ENCODE results near the gene WWC2.

WWC2 gene

DNA sequence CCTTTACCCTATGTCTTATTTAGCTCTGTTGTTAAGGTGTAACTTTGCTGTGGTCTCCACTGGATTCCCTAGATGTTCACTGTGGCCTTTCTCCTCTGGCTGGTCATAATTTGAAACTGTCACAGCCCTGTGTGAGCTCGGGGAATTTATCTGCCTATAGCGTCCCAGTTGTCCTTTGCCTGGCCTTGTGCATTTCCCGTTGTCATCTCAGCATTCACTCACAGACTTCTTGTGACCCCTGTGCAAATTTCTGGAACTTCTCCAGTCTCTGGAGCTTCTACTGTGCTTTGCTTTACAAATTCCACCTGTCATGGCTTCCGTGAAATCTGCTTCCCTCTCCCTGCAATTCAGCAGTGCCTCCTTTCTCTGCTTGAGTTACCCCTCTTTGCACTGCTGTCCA is 106.7 kb downstream of the WWC2 start:
- Histone ChIP-seq H3K27me3 (ENCODE audit: control insufficient read depth in 5 of 5, insufficient read depth in 4 of 5, low read length in 5 of 5) (no peaks in the 10 kb centered on the region), H3K9me3 (ENCODE audit: control insufficient read depth in 5 of 5, low read length in 5 of 5) (no peaks in the 10 kb centered on the region), H3K27ac (ENCODE audit: low read depth, low read length) (no peak overlapping the region), H3K36me3 (ENCODE audit: control insufficient read depth in 5 of 5, insufficient read depth in 5 of 5, low read length in 5 of 5) (peaks cover 6 to 12% (median 9%) of the 10 kb centered on the region in 5 donors), H3K4me3 (ENCODE audit: low read depth in 1 of 5, low read length in 5 of 5) (no peak overlapping the region), H3K4me1 (ENCODE audit: control insufficient read depth in 5 of 5, insufficient read depth in 5 of 5, low read length in 5 of 5) (peaks cover 0 to 2% (median 0%) of the 10 kb centered on the region in 5 donors), H3K9ac (ENCODE audit: low read length in 5 of 5) (no peak overlapping the region)

DNA sequence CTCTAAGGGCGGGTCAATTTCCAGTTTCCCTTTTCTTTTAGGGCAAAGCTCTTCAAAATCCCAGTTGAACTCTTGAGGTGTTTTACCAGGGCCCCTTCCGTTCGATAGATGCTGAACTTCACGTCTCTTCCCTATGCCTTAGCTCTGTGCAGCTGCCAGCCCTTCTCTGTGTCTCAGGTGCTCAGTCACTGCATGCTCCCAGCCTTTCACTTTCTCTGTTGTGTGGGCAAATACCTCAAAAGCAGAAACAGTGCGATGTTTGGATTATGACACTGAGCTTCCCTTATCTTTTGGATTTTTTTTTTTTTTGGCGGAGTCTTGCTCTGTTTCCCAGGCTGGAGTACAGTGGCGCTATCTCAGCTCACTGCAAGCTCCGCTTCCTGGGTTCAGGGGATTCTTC is 112.5 kb downstream of the WWC2 start:
- Histone ChIP-seq H3K27ac (ENCODE audit: low read depth, low read length) (no peak overlapping the region), H3K9me3 (ENCODE audit: control insufficient read depth in 5 of 5, low read length in 5 of 5) (no peaks in the 10 kb centered on the region), H3K4me1 (ENCODE audit: control insufficient read depth in 5 of 5, insufficient read depth in 5 of 5, low read length in 5 of 5) (no peaks in the 10 kb centered on the region), H3K36me3 (ENCODE audit: control insufficient read depth in 5 of 5, insufficient read depth in 5 of 5, low read length in 5 of 5) (peaks cover 7 to 13% (median 9%) of the 10 kb centered on the region in 5 donors), H3K9ac (ENCODE audit: low read length in 5 of 5) (no peak overlapping the region), H3K4me3 (ENCODE audit: low read depth in 1 of 5, low read length in 5 of 5) (no peak overlapping the region), H3K27me3 (ENCODE audit: control insufficient read depth in 5 of 5, insufficient read depth in 4 of 5, low read length in 5 of 5) (no peaks in the 10 kb centered on the region)

DNA sequence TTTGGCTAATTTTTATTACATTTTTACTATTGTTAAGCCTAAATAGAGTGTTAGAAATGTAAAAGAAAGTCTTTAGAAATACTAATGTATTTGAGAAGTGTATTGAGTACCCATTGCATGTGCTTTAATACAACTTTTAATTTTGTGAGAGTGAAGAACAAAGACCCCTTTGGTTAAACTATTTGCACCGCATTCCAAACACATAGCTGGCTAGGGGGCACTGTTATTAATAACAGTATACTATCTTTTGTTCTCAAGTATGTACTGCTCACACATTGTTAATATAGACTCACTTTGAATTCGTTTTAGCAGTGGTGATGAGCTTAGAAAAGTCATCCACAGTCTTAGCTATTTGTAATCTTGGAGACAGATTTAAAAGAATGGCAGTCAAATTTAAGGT is 114.9 kb downstream of the WWC2 start:
- H3K4me1 ChIP-seq (ENCODE audit: control insufficient read depth in 5 of 5, insufficient read depth in 5 of 5, low read length in 5 of 5): no peaks in the 10 kb centered on the region
- H3K27ac ChIP-seq (ENCODE audit: low read depth, low read length): no peak overlapping the region
- H3K9me3 ChIP-seq (ENCODE audit: control insufficient read depth in 5 of 5, low read length in 5 of 5): no peaks in the 10 kb centered on the region
- H3K27me3 ChIP-seq (ENCODE audit: control insufficient read depth in 5 of 5, insufficient read depth in 4 of 5, low read length in 5 of 5): no peaks in the 10 kb centered on the region
- H3K4me3 ChIP-seq (ENCODE audit: low read depth in 1 of 5, low read length in 5 of 5): no peak overlapping the region
- peaks cover 7 to 9% (median 7%) of the 10 kb centered on the region in 5 donors for H3K36me3 ChIP-seq (ENCODE audit: control insufficient read depth in 5 of 5, insufficient read depth in 5 of 5, low read length in 5 of 5)
- H3K9ac ChIP-seq (ENCODE audit: low read length in 5 of 5): no peak overlapping the region

DNA sequence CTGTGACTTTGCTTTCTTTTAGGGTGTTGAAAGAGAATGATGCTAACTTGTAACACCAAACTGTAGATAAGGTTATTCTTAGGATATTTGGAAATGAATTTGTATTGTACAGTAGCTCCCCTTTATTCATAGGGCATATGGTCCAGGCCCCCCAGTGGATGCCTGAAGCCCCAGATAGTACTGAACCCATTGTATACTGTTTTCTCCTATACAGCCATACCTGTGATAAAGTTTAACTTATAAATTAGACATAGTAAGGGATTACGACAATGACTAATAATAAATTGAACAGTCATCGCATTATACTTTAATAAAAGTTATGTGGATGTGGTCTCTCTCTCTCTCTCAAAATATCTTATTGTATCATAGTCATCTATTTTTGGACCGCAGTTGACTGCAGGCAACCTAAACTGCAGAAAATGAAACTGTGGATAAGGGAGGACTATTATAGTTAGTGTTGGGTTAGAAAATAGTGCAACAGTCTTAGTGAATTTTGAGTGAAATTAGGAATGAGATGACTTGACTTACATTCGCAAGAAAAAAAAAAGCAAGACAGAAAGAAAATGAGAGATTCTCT is 115.9 kb downstream of the WWC2 start:
- Histone ChIP-seq H3K9ac (ENCODE audit: low read length in 5 of 5) (no peak overlapping the region), H3K4me1 (ENCODE audit: control insufficient read depth in 5 of 5, insufficient read depth in 5 of 5, low read length in 5 of 5) (no peaks in the 10 kb centered on the region), H3K27me3 (ENCODE audit: control insufficient read depth in 5 of 5, insufficient read depth in 4 of 5, low read length in 5 of 5) (no peaks in the 10 kb centered on the region), H3K27ac (ENCODE audit: low read depth, low read length) (no peak overlapping the region), H3K36me3 (ENCODE audit: control insufficient read depth in 5 of 5, insufficient read depth in 5 of 5, low read length in 5 of 5) (peaks cover 2 to 5% (median 4%) of the 10 kb centered on the region in 5 donors), H3K4me3 (ENCODE audit: low read depth in 1 of 5, low read length in 5 of 5) (no peak overlapping the region), H3K9me3 (ENCODE audit: control insufficient read depth in 5 of 5, low read length in 5 of 5) (no peaks in the 10 kb centered on the region)

DNA sequence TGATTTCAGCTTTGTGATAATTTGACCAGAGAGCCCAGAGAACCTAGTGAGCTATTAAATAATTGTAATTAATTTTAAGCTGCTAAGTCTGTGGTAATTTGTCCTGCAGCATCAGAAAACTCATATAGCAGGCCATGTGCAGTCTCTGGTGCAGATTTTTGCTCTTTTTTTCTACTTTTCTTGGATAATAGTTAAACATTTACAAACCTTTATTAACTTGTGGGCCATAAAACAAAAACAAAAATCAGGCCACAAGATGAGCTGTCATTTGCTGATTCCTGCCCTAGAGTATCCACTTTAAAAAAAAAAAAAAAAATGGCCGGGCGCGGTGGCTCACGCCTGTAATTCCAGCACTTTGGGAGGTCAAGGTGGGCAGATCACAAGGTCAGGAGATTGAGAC is 121.2 kb downstream of the WWC2 start:
- no peak overlapping the region for H3K27ac ChIP-seq (ENCODE audit: low read depth, low read length)
- H3K27me3 ChIP-seq (ENCODE audit: control insufficient read depth in 5 of 5, insufficient read depth in 4 of 5, low read length in 5 of 5): no peaks in the 10 kb centered on the region
- H3K4me1 ChIP-seq (ENCODE audit: control insufficient read depth in 5 of 5, insufficient read depth in 5 of 5, low read length in 5 of 5): no peaks in the 10 kb centered on the region
- no peak overlapping the region for H3K4me3 ChIP-seq (ENCODE audit: low read depth in 1 of 5, low read length in 5 of 5)
- no peaks in the 10 kb centered on the region for H3K9me3 ChIP-seq (ENCODE audit: control insufficient read depth in 5 of 5, low read length in 5 of 5)
- no peaks in the 10 kb centered on the region for H3K36me3 ChIP-seq (ENCODE audit: control insufficient read depth in 5 of 5, insufficient read depth in 5 of 5, low read length in 5 of 5)
- no peak overlapping the region for H3K9ac ChIP-seq (ENCODE audit: low read length in 5 of 5)

DNA sequence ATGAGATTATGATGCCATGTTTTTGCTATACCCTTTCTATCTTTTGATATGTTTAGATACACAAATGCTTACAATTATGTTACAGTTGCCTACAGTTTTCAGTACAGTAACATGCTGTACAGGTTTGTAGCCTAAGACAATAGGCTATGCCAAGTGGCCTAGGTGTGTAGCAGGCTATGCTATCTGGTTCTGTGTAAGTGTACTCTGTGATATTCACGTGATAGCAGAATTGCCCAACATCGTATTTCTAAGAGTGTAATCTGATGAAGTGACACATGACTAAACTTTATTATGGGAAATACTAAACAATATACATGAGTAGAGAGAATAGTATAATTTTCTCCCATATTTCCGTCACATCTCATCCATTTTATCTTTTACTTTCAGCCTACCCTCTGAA is 124.0 kb downstream of the WWC2 start:
- Histone ChIP-seq H3K9ac (ENCODE audit: low read length in 5 of 5) (no peak overlapping the region), H3K36me3 (ENCODE audit: control insufficient read depth in 5 of 5, insufficient read depth in 5 of 5, low read length in 5 of 5) (peaks cover 0 to 3% (median 0%) of the 10 kb centered on the region in 5 donors), H3K27me3 (ENCODE audit: control insufficient read depth in 5 of 5, insufficient read depth in 4 of 5, low read length in 5 of 5) (no peaks in the 10 kb centered on the region), H3K9me3 (ENCODE audit: control insufficient read depth in 5 of 5, low read length in 5 of 5) (no peaks in the 10 kb centered on the region), H3K4me1 (ENCODE audit: control insufficient read depth in 5 of 5, insufficient read depth in 5 of 5, low read length in 5 of 5) (no peaks in the 10 kb centered on the region), H3K27ac (ENCODE audit: low read depth, low read length) (no peak overlapping the region), H3K4me3 (ENCODE audit: low read depth in 1 of 5, low read length in 5 of 5) (no peak overlapping the region)

DNA sequence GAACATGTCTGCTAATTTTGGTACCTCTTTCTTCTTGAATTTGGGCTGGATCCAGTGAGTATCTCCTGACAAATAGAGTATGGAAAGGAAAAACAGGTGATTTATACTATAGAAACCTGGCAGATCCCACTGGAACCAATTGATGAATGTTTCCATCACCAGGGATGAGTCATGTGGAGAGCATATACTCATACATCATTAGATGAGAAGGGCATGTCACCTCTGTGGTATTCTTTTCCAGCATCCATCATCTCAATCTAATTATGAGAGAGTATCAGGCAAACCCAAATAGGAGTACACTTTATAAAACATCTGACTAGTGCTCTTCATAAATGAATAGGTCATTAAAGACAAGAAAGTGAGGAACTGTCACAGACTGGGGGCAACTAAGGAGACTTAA is 130.3 kb downstream of the WWC2 start:
- no peak overlapping the region for H3K4me3 ChIP-seq (ENCODE audit: low read depth in 1 of 5, low read length in 5 of 5)
- no peak overlapping the region for H3K9ac ChIP-seq (ENCODE audit: low read length in 5 of 5)
- no peaks in the 10 kb centered on the region for H3K9me3 ChIP-seq (ENCODE audit: control insufficient read depth in 5 of 5, low read length in 5 of 5)
- no peak overlapping the region for H3K27ac ChIP-seq (ENCODE audit: low read depth, low read length)
- H3K27me3 ChIP-seq (ENCODE audit: control insufficient read depth in 5 of 5, insufficient read depth in 4 of 5, low read length in 5 of 5): no peaks in the 10 kb centered on the region
- no peaks in the 10 kb centered on the region for H3K4me1 ChIP-seq (ENCODE audit: control insufficient read depth in 5 of 5, insufficient read depth in 5 of 5, low read length in 5 of 5)
- peaks cover 0 to 7% (median 4%) of the 10 kb centered on the region in 5 donors for H3K36me3 ChIP-seq (ENCODE audit: control insufficient read depth in 5 of 5, insufficient read depth in 5 of 5, low read length in 5 of 5)

DNA sequence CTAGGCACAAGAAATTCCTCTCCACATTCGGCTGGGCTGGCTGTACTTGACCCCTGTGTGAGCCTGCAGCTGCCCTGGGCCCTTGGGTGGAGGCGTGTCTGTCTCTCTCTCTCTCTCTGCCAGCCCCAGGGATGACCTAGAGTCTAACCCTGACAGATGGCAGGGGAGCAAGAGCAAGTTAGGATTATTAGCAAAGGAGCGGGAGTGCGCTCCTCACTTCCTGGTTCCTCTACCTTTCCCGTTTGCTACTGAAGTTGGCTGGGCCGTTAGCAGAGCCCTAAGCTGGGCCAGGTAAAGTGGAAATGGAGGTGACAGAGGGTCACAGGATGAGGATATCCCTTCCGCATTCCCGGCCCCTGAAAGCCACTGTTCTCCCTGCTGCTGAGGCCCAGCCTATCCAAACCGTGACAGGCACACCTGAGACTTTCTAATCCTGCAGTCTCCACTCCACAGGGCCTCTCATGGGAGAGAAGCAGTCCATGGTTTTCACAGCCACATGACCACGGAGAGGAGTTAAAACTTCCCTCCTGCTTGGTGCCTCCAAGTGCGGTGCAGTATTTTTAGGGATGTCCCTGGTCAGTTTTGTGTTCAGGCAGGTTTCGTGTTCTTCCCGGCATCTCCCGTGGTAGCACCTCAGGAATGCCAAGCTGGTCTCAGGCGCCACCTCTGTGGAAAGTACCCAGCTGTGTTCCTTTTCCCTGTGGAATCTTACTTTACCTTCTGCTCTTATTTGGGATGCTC is 141.7 kb downstream of the WWC2 start:
- Histone ChIP-seq H3K36me3 (ENCODE audit: control insufficient read depth in 5 of 5, insufficient read depth in 5 of 5, low read length in 5 of 5) (peaks cover 11 to 29% (median 24%) of the 10 kb centered on the region in 5 donors), H3K9ac (ENCODE audit: low read length in 5 of 5) (no peak overlapping the region), H3K27ac (ENCODE audit: low read depth, low read length) (no peak overlapping the region), H3K4me3 (ENCODE audit: low read depth in 1 of 5, low read length in 5 of 5) (no peak overlapping the region), H3K9me3 (ENCODE audit: control insufficient read depth in 5 of 5, low read length in 5 of 5) (no peaks in the 10 kb centered on the region), H3K27me3 (ENCODE audit: control insufficient read depth in 5 of 5, insufficient read depth in 4 of 5, low read length in 5 of 5) (no peaks in the 10 kb centered on the region), H3K4me1 (ENCODE audit: control insufficient read depth in 5 of 5, insufficient read depth in 5 of 5, low read length in 5 of 5) (no peaks in the 10 kb centered on the region)

DNA sequence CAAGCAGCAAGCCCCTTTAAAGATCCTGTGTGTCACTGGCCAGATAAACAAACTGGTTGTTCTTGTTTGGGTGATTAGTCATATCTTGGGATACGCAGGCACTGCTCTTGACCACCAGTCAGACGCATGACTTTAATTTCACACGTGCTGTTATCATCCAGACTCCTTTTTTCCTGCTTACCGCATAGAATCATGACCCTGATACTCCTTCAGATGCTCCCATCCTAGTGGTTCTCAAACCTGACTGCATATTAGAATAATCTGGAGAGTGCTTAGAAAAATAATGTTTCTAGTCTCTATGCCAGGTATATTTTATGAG is 142.2 kb downstream of the WWC2 start:
- Histone ChIP-seq H3K27ac (ENCODE audit: low read depth, low read length) (no peak overlapping the region), H3K27me3 (ENCODE audit: control insufficient read depth in 5 of 5, insufficient read depth in 4 of 5, low read length in 5 of 5) (no peaks in the 10 kb centered on the region), H3K4me3 (ENCODE audit: low read depth in 1 of 5, low read length in 5 of 5) (no peak overlapping the region), H3K9me3 (ENCODE audit: control insufficient read depth in 5 of 5, low read length in 5 of 5) (no peaks in the 10 kb centered on the region), H3K9ac (ENCODE audit: low read length in 5 of 5) (no peak overlapping the region), H3K36me3 (ENCODE audit: control insufficient read depth in 5 of 5, insufficient read depth in 5 of 5, low read length in 5 of 5) (peaks cover 11 to 33% (median 29%) of the 10 kb centered on the region in 5 donors), H3K4me1 (ENCODE audit: control insufficient read depth in 5 of 5, insufficient read depth in 5 of 5, low read length in 5 of 5) (no peaks in the 10 kb centered on the region)

DNA sequence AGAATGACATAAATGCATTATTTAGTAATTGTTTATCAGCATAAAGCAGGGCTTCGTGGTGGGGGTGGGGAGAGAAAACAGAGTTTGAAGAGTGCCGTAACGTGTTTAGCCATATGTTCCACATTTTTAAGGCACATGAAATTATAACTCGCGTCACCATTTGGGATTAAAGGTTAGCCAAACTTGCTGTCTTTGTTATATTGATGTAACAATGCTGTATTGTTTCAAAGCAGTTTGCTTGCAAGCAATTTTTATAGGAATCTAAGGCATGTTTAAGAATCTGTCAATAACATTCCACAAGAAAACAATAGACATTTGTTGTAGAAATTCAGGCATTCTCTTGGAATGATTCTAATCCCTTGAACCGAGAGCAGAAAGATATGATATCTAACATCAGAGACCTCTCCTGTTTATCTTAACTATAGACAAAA is 142.7 kb downstream of the WWC2 start:
- H3K9ac ChIP-seq (ENCODE audit: low read length in 5 of 5): no peak overlapping the region
- H3K27ac ChIP-seq (ENCODE audit: low read depth, low read length): no peak overlapping the region

More for the DNA sequence above, 142.7 kb downstream of the WWC2 start:
- Histone ChIP-seq H3K36me3 (ENCODE audit: control insufficient read depth in 5 of 5, insufficient read depth in 5 of 5, low read length in 5 of 5) (peaks cover 16 to 37% (median 32%) of the 10 kb centered on the region in 5 donors), H3K9me3 (ENCODE audit: control insufficient read depth in 5 of 5, low read length in 5 of 5) (no peaks in the 10 kb centered on the region), H3K4me3 (ENCODE audit: low read depth in 1 of 5, low read length in 5 of 5) (no peak overlapping the region), H3K4me1 (ENCODE audit: control insufficient read depth in 5 of 5, insufficient read depth in 5 of 5, low read length in 5 of 5) (no peaks in the 10 kb centered on the region), H3K27me3 (ENCODE audit: control insufficient read depth in 5 of 5, insufficient read depth in 4 of 5, low read length in 5 of 5) (no peaks in the 10 kb centered on the region)

All from subcutaneous abdominal adipose tissue (tissue), 5 donors.